IMR-90 (cell line): ENCODE measurements around the gene LRP1B. TPM values are rescaled to one million over a fixed set of nuclear protein-coding genes. Genes with fewer than 3 reads are reported as not detected.

Source experiments
- ATAC-seq: fragments of 200-7000 bp; cut with Tn5 transposase; 2 replicates; pipeline ENCODE4 v1.9.1; 2020; ENCODE audit warnings: low read depth, mild to moderate bottlenecking, moderate library complexity
- BruUV-seq: library from RNA; stranded (reverse); fragments of 400-500 nt; replicated peaks from 2 replicates; lab custom pipeline; 2021; lab: Mats Ljungman, UMichigan
- CTCF ChIA-PET: fragments of 300-600 bp; formaldehyde crosslinking; extraction: SDS; loops from one replicate; lab custom pipeline; 2021; ENCODE audit warnings: antibody characterized with exemption; lab: Yijun Ruan, JAX
- POLR2A ChIA-PET: fragments of 300-600 bp; sonication (Branson Sonifier 250); formaldehyde crosslinking; loops from one replicate; lab custom pipeline; 2022; ENCODE audit warnings: antibody characterized with exemption; ENCODE audit not compliant: unreplicated experiment; lab: Charles Lee
- DNase-seq: peaks from one replicate; pipeline ENCODE4 v3.0.0; 2013
- H2AFZ ChIP-seq: replicated peaks from 2 replicates; pipeline ENCODE3; 2013; ENCODE audit warnings: low read length, mild to moderate bottlenecking; ENCODE audit not compliant: poor library complexity
- H2AK5ac ChIP-seq: 2 replicates; pipeline ENCODE4 v1.6.1; 2013; ENCODE audit warnings: low read depth, low read length, inconsistent platforms
- H2AK9ac ChIP-seq: replicated peaks from 2 replicates; pipeline ENCODE3; 2013; ENCODE audit warnings: mild to moderate bottlenecking, low read depth, low read length, moderate library complexity; ENCODE audit not compliant: poor library complexity
- H2BK120ac ChIP-seq: 2 replicates; pipeline ENCODE4 v1.6.1; 2013; ENCODE audit warnings: low read depth, low read length, inconsistent platforms
- H2BK15ac ChIP-seq: 3 replicates; pipeline ENCODE4 v1.6.1; 2013; ENCODE audit warnings: low read depth, low read length, inconsistent platforms
- H2BK20ac ChIP-seq: 2 replicates; pipeline ENCODE4 v1.6.1; 2013; ENCODE audit warnings: low read depth, mild to moderate bottlenecking, inconsistent platforms, low read length, moderate library complexity
- H2BK5ac ChIP-seq: 2 replicates; pipeline ENCODE4 v1.6.1; 2013; ENCODE audit warnings: mild to moderate bottlenecking, low read depth, low read length, inconsistent platforms; ENCODE audit not compliant: poor library complexity, severe bottlenecking
- H3K14ac ChIP-seq: replicated peaks from 2 replicates; pipeline ENCODE4 v1.6.1; 2013; ENCODE audit warnings: low read depth, low read length, inconsistent platforms
- H3K18ac ChIP-seq: 2 replicates; pipeline ENCODE4 v1.6.1; 2013; ENCODE audit warnings: low read depth, low read length, control low read depth
- H3K23ac ChIP-seq: 2 replicates; pipeline ENCODE4 v1.6.1; 2013; ENCODE audit warnings: low read depth, low read length, inconsistent platforms
- H3K27ac ChIP-seq: 2 replicates; pipeline ENCODE4 v1.5.1; 2013; ENCODE audit warnings: mild to moderate bottlenecking, control low read depth, low read length; ENCODE audit not compliant: insufficient read depth
- H3K27me3 ChIP-seq: 2 replicates; pipeline ENCODE4 v1.6.1; 2013; ENCODE audit warnings: low read length; ENCODE audit not compliant: control insufficient read depth, insufficient read depth
- H3K36me3 ChIP-seq: 2 replicates; pipeline ENCODE4 v1.6.1; 2013; ENCODE audit warnings: low read length, mixed read lengths; ENCODE audit not compliant: control insufficient read depth, insufficient read depth
- H3K4ac ChIP-seq: 2 replicates; pipeline ENCODE4 v1.6.1; 2013; ENCODE audit warnings: low read depth, low read length, inconsistent platforms
- H3K4me1 ChIP-seq: 2 replicates; pipeline ENCODE4 v1.6.1; 2013; ENCODE audit warnings: low read length, mixed read lengths; ENCODE audit not compliant: control insufficient read depth, insufficient read depth
- H3K4me2 ChIP-seq: 2 replicates; pipeline ENCODE4 v1.6.1; 2013; ENCODE audit warnings: low read depth, mild to moderate bottlenecking, control low read depth, low read length, moderate library complexity
- H3K4me3 ChIP-seq: 2 replicates; pipeline ENCODE4 v1.5.1; 2013; ENCODE audit warnings: low read depth, mild to moderate bottlenecking, control low read depth, low read length, moderate library complexity; ENCODE audit not compliant: insufficient read depth
- H3K56ac ChIP-seq: 2 replicates; pipeline ENCODE4 v1.6.1; 2013; ENCODE audit warnings: low read length, inconsistent platforms; ENCODE audit not compliant: insufficient read depth; ENCODE audit errors: extremely low read depth
- H3K79me1 ChIP-seq, 2 experiments: 2 replicates each; pipeline ENCODE4 v1.6.1; 2013; ENCODE audit warnings: low read length in 2 of 2, inconsistent platforms in 1 of 2, low read depth in 1 of 2
- H3K9ac ChIP-seq: 2 replicates; pipeline ENCODE4 v1.6.1; 2013; ENCODE audit warnings: low read depth, low read length, control low read depth
- H3K9me1 ChIP-seq: 2 replicates; pipeline ENCODE4 v1.6.1; 2013; ENCODE audit warnings: low read length, inconsistent platforms; ENCODE audit not compliant: insufficient read depth
- H3K9me3 ChIP-seq: 2 replicates; pipeline ENCODE4 v1.6.1; 2013; ENCODE audit warnings: low read length; ENCODE audit not compliant: control insufficient read depth, insufficient read depth
- H4K20me1 ChIP-seq: 2 replicates; pipeline ENCODE4 v1.6.1; 2013; ENCODE audit warnings: low read length, inconsistent platforms; ENCODE audit not compliant: insufficient read depth
- H4K5ac ChIP-seq: 2 replicates; pipeline ENCODE4 v1.6.1; 2013; ENCODE audit warnings: mild to moderate bottlenecking, low read depth, low read length, control low read depth
- H4K8ac ChIP-seq, 2 experiments: 2 replicates each; pipeline ENCODE4 v1.6.1; 2013; ENCODE audit warnings: low read depth in 2 of 2, low read length in 2 of 2, control low read depth in 1 of 2, inconsistent platforms in 1 of 2
- H4K91ac ChIP-seq: 2 replicates; pipeline ENCODE4 v1.6.1; 2013; ENCODE audit warnings: low read depth, low read length, inconsistent platforms; ENCODE audit not compliant: insufficient read depth
- CHD1 ChIP-seq: IDR thresholded peaks from 2 replicates; pipeline ENCODE4 v1.6.1; 2012; ENCODE audit warnings: low read depth, low read length, improper control_type of control experiment
- CTCF ChIP-seq: conservative IDR thresholded peaks from 2 replicates; pipeline ENCODE4 v1.5.1; 2012; ENCODE audit warnings: mild to moderate bottlenecking, low read depth, low read length, improper control_type of control experiment
- ELK1 ChIP-seq: fragments of 150-350 bp; IDR thresholded peaks from 2 replicates; pipeline ENCODE4 v1.6.1; 2016; ENCODE audit warnings: low read depth, mild to moderate bottlenecking, low read length, moderate library complexity, borderline replicate concordance
- MAFK ChIP-seq: IDR thresholded peaks from 2 replicates; pipeline ENCODE4 v1.6.1; 2012; ENCODE audit warnings: low read depth, low read length, improper control_type of control experiment
- MAZ ChIP-seq: IDR thresholded peaks from 2 replicates; pipeline ENCODE4 v1.6.1; 2012; ENCODE audit warnings: low read depth, mild to moderate bottlenecking, low read length, improper control_type of control experiment, moderate library complexity, borderline replicate concordance
- NFE2L2 ChIP-seq: fragments of 150-350 bp; IDR thresholded peaks from 2 replicates; pipeline ENCODE4 v1.6.1; 2016; ENCODE audit warnings: low read depth, mild to moderate bottlenecking, low read length
- POLR2A ChIP-seq: IDR thresholded peaks from 2 replicates; pipeline ENCODE4 v1.6.1; 2012; ENCODE audit warnings: mild to moderate bottlenecking, low read depth, low read length
- RAD21 ChIP-seq: IDR thresholded peaks from 2 replicates; pipeline ENCODE4 v1.6.1; 2012; ENCODE audit warnings: low read length, improper control_type of control experiment
- RCOR1 ChIP-seq: IDR thresholded peaks from 2 replicates; pipeline ENCODE4 v1.6.1; 2012; ENCODE audit warnings: mild to moderate bottlenecking, low read length, improper control_type of control experiment; ENCODE audit not compliant: insufficient replicate concordance
- RFX5 ChIP-seq: IDR thresholded peaks from 2 replicates; pipeline ENCODE4 v1.8.0; 2012; ENCODE audit warnings: low read depth, mild to moderate bottlenecking, low read length, moderate library complexity
- SMC3 ChIP-seq: fragments of 150-350 bp; IDR thresholded peaks from 2 replicates; pipeline ENCODE4 v1.6.1; 2016; ENCODE audit warnings: low read depth, mild to moderate bottlenecking, antibody characterized with exemption, low read length, moderate library complexity
- WGBS, 2 experiments: methylation state at CpG; one replicate each; pipeline versions ENCODE4 v1.1.5 to v1.1.7; 2013; ENCODE audit warnings: missing lambda C conversion rate in 2 of 2; ENCODE audit not compliant: insufficient read length in 1 of 2; ENCODE audit errors: extremely low coverage in 2 of 2; 5-methylcytosine and 5-hydroxymethylcytosine counted together
- dilution Hi-C: fragments of 300-500 bp; cut with HindIII; formaldehyde crosslinking; loops from one replicate; pipeline ENCODE4 v1.14.3; 2018; ENCODE audit warnings: low sequenced_read_pairs; ENCODE audit not compliant: unreplicated experiment
- in situ Hi-C: fragments of 300-500 bp; cut with MboI; formaldehyde crosslinking; loops from 3 replicates; pipeline ENCODE4 v1.14.3; 2019; ENCODE audit warnings: low sequenced_read_pairs, inconsistent platforms, mixed read lengths
- intact Hi-C: fragments of 100-400 bp; cut with micrococcal nuclease; formaldehyde crosslinking; loops from 2 replicates; pipeline ENCODE4 v1.10.0; 2022
- polyA plus RNA-seq, 3 experiments: library from polyadenylated mRNA; depleted of rRNA; stranded (reverse); fragments of >200 nt; gene quantifications; 2 replicates each; pipeline ENCODE4 v1.2.3, GENCODE V29; 2012; ENCODE audit warnings: low replicate concordance in 1 of 3
- total RNA-seq: library from RNA; depleted of rRNA; stranded (reverse); fragments of >200 nt; gene quantifications from 2 replicates; pipeline ENCODE4 v1.2.3, GENCODE V29; 2012

The LRP1B gene
- total and polyA plus RNA-seq, 2 of the 4 experiments (the other 2 are of a cell fraction), result under 0.01 to 0.02 TPM

GRCh38 chr2:141482697-141483096 lies 648.1 kb downstream of the LRP1B start:
- Histone ChIP-seq H4K91ac (no peak overlapping the region), H3K14ac (no peak overlapping the region), H4K20me1 (no peaks in the 10 kb centered on the region), H3K4me3 (no peak overlapping the region), H2AK5ac (no peak overlapping the region), H3K27me3 (no peaks in the 10 kb centered on the region), H3K4me1 (no peaks in the 10 kb centered on the region), H3K79me1 (no peaks in the 10 kb centered on the region), H3K36me3 (no peaks in the 10 kb centered on the region), H2BK120ac (no peak overlapping the region), H3K18ac (no peak overlapping the region), H2BK15ac (no peak overlapping the region), H3K4me2 (no peak overlapping the region), H2BK20ac (no peak overlapping the region), H2BK5ac (no peak overlapping the region), H3K56ac (no peak overlapping the region), H4K5ac (no peak overlapping the region), H3K9me1 (no peaks in the 10 kb centered on the region), H2AFZ (no peak overlapping the region), H3K9me3 (no peaks in the 10 kb centered on the region), H3K4ac (no peak overlapping the region), H4K8ac (no peak overlapping the region), H2AK9ac (no peak overlapping the region), H3K27ac (no peak overlapping the region), H3K9ac (no peak overlapping the region), H3K23ac (no peak overlapping the region)
- no TSS peak for BruUV-seq
- intact Hi-C loops, result no loop called here
- in situ Hi-C loops, result no loop called here
- POLR2A ChIA-PET, result no interaction called here
- DNase-seq, result no peak
- TF ChIP-seq CTCF, result no peak
- TF ChIP-seq SMC3, result no peak
- no peak for TF ChIP-seq RAD21
- TF ChIP-seq CHD1, result no peak
- TF ChIP-seq POLR2A, result no peak
- TF ChIP-seq MAFK, result peak; percentile 54
- TF ChIP-seq MAZ, result no peak
- TF ChIP-seq ELK1, result no peak
- TF ChIP-seq RCOR1, result no peak
- TF ChIP-seq RFX5, result no peak
- peak; percentile 82 for TF ChIP-seq NFE2L2
- dilution Hi-C loops, result no loop called here
- ATAC-seq, result no peak
- CTCF ChIA-PET, result no interaction called here
- no CpG with 5 or more reads among the region's 3 CpGs for WGBS, 2 experiments
